ENCODE data around the gene HK3.

Gene HK3

DNA sequence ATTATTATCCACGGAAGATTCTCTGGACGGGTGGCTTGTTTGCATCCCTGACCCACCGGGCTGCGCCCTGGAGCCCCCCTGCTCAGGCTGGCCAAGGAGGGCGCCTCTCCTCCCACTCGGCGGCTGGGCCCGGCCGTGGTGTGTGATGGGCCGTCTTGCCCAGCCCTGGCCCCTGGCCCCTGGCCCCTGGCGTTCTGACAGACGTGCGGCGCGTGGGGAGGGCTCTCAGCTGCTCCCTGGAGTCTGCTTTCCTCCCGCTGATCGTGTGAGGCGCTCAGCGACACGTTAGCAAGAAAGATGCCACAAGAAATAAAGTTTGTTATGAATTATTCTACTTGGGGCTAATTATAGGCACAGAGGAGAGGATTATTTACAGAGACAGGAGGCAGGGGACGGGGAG is 55.5 kb downstream of the HK3 start:
- TF ChIP-seq, protein P1, sequence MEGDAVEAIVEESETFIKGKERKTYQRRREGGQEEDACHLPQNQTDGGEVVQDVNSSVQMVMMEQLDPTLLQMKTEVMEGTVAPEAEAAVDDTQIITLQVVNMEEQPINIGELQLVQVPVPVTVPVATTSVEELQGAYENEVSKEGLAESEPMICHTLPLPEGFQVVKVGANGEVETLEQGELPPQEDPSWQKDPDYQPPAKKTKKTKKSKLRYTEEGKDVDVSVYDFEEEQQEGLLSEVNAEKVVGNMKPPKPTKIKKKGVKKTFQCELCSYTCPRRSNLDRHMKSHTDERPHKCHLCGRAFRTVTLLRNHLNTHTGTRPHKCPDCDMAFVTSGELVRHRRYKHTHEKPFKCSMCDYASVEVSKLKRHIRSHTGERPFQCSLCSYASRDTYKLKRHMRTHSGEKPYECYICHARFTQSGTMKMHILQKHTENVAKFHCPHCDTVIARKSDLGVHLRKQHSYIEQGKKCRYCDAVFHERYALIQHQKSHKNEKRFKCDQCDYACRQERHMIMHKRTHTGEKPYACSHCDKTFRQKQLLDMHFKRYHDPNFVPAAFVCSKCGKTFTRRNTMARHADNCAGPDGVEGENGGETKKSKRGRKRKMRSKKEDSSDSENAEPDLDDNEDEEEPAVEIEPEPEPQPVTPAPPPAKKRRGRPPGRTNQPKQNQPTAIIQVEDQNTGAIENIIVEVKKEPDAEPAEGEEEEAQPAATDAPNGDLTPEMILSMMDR (IDR thresholded peaks at IDR 0.05; ENCODE audit: extremely low read depth, insufficient read depth, missing control alignments), result no peak
- in situ Hi-C loops (cut with MboI; ENCODE audit: low pct_unique_long_range_greater_than_20kb, low sequenced_read_pairs, unreplicated experiment), result no loop called here
- no peak for DNase-seq (ENCODE audit: low spot score)

DNA sequence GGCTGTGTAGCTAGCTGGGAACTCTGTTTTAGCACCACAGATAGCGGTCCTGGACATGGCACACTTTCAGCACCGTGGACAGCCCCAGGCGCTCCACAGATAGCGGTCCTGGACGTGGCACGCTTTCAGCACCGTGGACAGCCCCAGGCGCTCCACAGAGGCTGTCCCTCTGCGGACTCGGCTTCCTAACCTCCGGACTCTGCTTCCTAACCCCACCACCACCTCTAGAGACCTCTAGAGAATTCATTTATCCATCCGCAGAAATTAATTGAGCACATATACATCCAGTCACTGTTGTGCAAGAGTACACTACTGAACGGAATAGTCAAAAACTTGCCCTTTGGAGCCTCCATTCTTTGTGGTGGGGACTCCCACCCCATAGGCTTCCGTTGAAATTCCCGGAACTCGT is 61.4 kb downstream of the HK3 start:
- TF ChIP-seq, protein P1 (IDR thresholded peaks at IDR 0.05; ENCODE audit: extremely low read depth, insufficient read depth, missing control alignments), result no peak
- in situ Hi-C loops (cut with MboI; ENCODE audit: low pct_unique_long_range_greater_than_20kb, low sequenced_read_pairs, unreplicated experiment), result no loop called here
- peak; percentile 82 for DNase-seq (ENCODE audit: low spot score)

DNA sequence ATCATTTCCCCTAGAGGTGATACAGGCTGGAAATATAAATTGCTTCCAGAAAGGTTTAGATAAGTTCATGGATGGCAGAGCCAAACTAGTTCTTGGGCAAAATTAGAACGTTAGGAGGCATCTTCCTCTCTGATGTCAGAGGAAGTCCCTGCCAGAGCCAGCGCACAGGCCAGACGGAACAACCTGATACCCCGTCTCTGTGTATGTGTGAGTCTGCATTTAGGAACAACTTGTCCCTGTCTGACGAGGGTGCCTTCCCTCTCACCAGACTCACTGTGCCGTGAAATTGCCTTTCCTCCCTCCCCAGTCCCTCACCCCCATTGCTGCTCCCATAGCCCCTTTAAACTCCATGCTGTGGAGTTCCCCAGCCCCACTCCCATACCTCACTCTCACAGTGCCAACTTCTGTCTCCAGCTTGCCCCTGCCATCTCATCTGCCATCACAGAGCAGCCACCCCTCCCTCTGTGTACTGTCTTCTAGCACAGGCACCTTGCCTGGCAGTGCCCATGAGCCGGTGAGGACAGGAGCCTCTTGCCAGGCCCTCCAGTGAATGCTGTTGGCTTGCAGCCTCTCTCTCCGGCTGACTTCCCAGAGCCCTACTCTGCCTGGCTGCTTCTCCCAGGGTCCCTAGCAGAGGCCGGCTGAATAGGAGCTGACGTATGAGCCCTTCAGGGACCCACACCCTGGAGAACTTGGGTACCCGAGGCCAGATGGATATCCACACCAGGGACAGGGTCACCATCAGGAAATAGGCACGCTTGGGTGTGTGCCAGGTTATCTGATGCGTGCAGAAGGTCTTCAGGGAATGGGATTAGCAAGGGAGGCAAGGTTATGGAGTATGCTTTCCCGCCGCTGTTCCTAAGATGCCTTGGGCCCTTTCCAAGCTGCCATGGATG is 62.1 kb downstream of the HK3 start:
- in situ Hi-C loops (cut with MboI; ENCODE audit: low pct_unique_long_range_greater_than_20kb, low sequenced_read_pairs, unreplicated experiment), result no loop called here
- DNase-seq (ENCODE audit: low spot score), result no peak
- TF ChIP-seq, protein P1 (IDR thresholded peaks at IDR 0.05; ENCODE audit: extremely low read depth, insufficient read depth, missing control alignments), result no peak

DNA sequence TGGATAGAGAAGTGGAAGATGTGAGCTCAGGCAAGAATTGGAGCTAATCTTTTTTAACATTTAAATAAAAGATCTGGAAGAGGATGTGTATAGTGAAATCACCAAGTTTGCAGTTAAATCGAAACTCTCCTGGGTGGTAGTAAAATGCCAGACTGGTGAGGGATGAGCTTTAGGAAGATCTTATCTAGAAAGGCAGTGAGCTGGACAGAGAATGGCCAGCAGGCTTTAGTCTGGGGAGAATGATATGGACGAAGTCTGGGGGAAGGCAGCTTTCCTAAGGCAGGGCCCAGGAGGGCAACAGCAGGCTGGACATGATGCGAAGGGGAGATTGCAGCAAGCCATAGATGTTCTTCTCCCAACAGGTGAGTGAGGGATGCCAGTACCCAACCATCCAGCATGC is 63.2 kb downstream of the HK3 start:
- in situ Hi-C loops (cut with MboI; ENCODE audit: low pct_unique_long_range_greater_than_20kb, low sequenced_read_pairs, unreplicated experiment), result no loop called here
- no peak for DNase-seq (ENCODE audit: low spot score)
- TF ChIP-seq, protein P1 (IDR thresholded peaks at IDR 0.05; ENCODE audit: extremely low read depth, insufficient read depth, missing control alignments), result no peak

DNA sequence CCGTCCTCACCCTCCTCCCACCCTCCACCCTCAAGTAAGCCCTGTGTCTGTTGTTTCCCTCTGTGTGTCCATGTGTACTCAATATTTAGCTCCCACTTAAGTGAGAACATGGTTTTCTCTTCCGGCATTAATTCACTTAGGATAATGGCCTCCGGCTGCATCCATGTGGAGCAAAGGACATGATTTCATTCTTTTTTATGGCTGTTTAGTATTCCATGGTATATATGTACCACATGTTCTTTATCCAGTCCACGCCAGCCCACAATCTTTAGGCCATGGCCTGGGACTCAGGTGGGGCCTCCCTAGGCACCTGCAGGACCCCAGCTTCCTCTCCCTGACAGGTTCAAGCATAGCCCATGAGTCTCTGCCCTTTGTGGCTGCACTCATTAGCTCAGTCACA is 65.9 kb downstream of the HK3 start:
- DNase-seq (ENCODE audit: low spot score), result no peak
- in situ Hi-C loops (cut with MboI; ENCODE audit: low pct_unique_long_range_greater_than_20kb, low sequenced_read_pairs, unreplicated experiment), result no loop called here
- TF ChIP-seq, protein P1 (IDR thresholded peaks at IDR 0.05; ENCODE audit: extremely low read depth, insufficient read depth, missing control alignments), result no peak

DNA sequence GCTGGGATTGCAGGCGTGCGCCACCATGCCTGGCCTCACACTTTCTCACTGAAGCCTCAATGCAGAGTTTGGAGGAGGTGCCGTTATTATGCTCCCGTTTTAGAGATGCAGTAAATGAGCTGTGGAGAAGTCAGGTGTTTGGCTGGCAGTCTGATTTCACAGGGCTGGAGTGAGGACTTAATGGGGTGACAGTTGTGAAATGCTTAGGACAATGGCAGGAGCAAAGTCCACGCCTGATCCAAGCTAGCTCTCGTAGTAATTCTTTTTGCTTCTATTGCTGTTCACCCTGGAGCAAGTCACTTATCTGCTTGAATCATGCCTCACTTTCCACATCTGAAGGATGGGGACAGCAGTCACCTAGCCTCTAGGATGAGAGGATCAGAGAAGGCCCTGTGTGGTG is 67.0 kb downstream of the HK3 start:
- in situ Hi-C loops (cut with MboI; ENCODE audit: low pct_unique_long_range_greater_than_20kb, low sequenced_read_pairs, unreplicated experiment), result no loop called here
- no peak for DNase-seq (ENCODE audit: low spot score)
- TF ChIP-seq, protein P1 (IDR thresholded peaks at IDR 0.05; ENCODE audit: extremely low read depth, insufficient read depth, missing control alignments), result no peak

Measured in GM13977 (cell line).